Measurements from ENCODE around the gene GAMT.

GRCh38 chr19:1393841-1394240 lies 7.5 kb downstream of the GAMT start:
- TF ChIP-seq EZH2 (IDR thresholded peaks at IDR 0.05) (no peak), POLR2AphosphoS5 (IDR thresholded peaks at IDR 0.05; ENCODE audit: borderline replicate concordance, low read depth, low read length) (no peak), FOXP2 (optimal IDR thresholded peaks at IDR 0.05; ENCODE audit: control extremely low read depth, extremely low read length, insufficient read depth) (no peak)

Data from SK-N-MC (cell line).